Stimulated activated CD4-positive, alpha-beta T cell treated with anti-CD3 and anti-CD28 coated beads, Interleukin-2, amount 100 ng/mL, for 24 hours (primary cell): ENCODE measurements around the gene IFNA8.
A peak's percentile ranks its signal among the peaks of the same experiment; 100 is the strongest.
"Not testable (repeated sequence)": the region's sequence is repeated elsewhere in the genome, so short reads cannot be mapped to it uniquely, and the experiment has no call there.

ENCODE experiments used
- DNase-seq, 2 donors: peaks; one replicate each; pipeline ENCODE4 v3.0.0-alpha.2; 2020

IFNA8 gene

DNA sequence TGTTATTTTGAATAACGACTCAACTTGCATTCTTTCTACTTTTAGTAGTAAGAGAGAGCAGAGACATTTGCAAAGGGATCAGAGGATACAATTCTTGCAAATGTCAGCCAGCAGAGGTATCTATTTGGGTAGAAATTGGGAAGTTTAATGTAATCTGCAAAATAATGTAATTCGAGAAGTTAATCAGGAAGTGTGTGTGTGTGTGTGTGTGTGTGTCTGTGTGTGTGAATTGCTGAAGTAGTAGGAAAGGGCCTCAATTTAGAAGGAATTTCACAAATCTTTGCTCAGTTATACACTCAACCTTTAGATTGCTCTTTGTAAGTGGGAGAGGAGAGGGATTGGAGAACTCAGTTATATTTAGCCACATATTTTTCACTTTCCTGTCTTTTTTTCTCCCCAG lies 20.3 kb downstream of the IFNA8 start:
- DNase-seq = no peak

DNA sequence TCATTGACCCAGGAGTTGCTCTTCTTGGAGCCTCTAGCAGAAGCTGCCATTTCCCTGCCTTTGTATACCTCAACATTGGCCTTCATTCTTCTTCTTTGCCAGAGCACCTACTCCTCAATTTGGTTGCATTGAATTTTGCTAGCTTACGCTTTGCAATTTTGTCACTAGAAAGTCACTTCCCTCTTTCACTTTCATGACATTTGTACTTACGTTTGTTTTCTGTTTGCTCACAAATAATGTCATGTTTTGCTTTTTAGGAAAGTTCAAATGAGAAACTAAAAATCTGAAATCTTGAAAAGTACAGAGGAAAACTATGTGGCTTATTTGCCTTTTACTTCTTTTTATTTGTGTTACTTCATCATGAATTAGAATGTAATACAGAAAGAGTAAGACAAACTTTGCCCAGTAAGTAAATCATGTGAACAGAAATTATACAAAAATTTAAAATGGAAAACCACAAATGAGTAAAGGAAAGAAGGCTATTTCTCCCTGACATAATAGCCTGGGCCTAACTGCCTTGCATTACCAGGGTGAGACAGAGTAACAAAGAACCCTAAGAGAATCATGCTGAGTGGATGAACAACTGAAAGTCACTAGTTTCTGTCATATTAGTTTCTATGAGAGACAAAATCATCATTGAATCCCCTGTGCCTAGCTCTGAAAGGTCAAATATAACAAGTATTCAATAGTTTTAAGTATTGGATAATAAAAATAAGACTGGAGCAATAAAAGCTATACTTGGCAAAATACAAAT lies 23.9 kb downstream of the IFNA8 start:
- no peak for DNase-seq

DNA sequence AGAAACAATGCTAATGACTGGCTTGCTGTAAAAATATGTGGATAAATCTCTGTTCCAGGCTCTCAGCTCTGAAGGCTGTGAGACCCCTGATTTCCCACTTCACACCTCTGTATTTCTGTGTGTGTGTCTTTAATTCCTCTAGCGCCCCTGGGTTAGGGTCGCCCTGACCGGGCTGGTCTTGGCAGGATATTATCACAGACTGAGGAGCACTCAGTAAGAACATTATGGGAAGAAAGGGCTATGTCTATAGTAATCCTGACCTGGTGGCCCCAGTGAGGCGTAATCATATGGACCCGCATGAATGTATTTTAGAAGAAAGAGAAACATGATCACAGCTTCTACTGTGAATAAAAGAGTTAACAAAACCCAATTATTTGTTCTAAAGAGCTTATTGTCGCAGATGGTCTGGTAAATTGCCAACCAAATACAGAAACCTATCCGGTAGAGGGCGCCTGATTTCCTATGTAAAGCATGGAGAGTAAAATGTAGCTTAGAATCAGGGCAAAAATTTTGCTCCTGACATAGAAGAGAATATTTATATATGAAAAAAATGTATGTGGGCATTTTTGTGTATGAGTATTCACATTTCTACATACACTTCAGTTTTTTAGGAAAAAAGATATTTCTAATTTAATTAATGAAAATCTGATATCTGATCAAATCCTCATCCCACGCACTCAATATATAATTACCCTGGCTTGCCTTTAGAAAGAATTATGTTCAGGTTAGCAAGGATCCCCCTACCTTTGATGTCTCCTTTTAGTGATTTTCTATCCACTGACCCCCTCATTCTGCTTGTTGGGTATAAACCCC lies 25.5 kb downstream of the IFNA8 start:
- DNase-seq = peak; percentile 45 to 64

DNA sequence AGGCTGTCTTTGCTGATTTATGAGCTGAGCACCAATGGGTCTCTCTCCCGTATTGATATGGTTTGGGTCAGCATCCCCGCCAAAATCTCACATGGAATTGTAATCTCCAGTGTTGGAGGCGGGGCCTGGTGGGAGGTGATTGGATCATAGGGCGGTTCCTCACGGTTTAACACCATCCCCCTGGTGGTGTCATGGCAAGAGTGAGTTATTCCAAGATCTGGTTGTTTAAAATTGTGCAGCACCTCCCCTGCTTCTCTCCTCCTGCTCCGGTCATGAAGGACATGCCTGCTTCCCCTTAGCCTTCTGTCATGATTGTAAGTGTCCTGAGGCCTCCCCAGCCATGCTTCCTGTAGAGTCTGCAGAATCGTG lies 26.1 kb downstream of the IFNA8 start:
- not testable (repeated sequence) for DNase-seq

DNA sequence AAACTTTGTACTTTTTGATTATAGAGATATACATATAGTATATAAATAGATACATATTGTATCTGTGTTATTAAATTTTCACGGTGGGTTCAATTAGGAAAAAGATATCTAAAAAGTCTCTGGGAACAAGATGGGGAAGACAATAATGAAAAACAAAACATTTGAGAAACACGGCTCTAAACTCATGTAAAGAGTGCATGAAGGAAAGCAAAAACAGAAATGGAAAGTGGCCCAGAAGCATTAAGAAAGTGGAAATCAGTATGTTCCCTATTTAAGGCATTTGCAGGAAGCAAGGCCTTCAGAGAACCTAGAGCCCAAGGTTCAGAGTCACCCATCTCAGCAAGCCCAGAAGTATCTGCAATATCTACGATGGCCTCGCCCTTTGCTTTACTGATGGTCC lies 31.2 kb downstream of the IFNA8 start, which contains the start of gene IFNA1:
TSS of gene IFNA1 (plus strand) at position 301 of the 400 bp plus-strand sequence. CDS start at position 370, 69 bp downstream.
- no peak for DNase-seq

DNA sequence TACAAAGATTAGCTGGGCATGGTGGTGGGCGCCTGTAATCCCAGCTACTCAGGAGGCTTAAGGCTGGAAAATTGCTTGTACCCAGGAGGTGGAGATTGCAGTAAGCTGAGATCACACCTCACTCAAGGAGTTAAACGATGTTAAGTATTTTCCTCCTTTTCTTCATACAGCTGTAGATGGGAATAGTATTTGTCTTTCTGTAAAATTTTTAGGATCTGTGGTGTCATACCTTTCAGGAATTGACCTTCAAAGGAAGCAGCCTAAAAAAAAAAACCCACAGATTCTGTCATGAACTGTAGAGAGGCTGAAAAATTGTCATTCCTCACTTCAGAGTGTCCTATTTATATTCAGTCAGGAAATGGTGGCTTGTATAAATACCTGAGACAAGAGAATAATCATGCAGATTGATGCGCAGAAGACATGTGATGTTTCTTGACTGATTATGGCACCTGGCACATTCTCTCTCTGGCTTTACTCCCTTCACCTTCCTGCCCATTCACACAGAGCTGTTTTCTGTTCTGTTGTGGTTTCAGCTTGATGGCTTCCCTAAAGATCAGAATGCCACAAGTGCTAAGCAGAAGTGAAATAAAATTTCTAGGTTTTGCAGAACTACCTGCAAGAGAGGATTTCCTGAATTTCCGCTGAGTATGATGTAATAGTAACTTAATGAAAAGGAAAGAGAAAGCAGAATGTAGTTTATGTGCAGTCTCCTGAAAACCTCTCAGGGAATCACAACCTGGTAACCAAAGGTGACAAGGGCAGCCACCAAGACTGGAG lies 35.1 kb downstream of the IFNA8 start:
- DNase-seq = no peak

DNA sequence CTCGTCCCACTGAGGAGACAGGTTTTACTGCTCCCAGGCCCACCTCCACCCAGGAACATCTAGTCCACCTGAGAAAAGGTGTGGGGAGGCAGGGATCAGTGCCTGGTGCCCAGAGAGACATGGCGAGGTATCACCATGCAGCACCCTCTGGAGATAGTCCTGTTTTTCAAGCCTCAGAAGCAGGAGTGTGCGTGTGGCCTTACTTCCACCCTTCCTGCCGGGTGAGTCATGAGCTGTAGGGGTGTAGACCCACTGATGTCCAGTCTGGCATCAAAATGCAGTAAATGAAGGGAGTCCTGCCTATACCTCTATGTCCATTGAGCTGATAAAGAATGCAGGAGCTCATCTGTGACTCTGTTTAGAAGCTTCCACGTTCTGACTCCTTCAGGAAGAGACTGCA lies 40.4 kb downstream of the IFNA8 start:
- DNase-seq = not testable (repeated sequence)

DNA sequence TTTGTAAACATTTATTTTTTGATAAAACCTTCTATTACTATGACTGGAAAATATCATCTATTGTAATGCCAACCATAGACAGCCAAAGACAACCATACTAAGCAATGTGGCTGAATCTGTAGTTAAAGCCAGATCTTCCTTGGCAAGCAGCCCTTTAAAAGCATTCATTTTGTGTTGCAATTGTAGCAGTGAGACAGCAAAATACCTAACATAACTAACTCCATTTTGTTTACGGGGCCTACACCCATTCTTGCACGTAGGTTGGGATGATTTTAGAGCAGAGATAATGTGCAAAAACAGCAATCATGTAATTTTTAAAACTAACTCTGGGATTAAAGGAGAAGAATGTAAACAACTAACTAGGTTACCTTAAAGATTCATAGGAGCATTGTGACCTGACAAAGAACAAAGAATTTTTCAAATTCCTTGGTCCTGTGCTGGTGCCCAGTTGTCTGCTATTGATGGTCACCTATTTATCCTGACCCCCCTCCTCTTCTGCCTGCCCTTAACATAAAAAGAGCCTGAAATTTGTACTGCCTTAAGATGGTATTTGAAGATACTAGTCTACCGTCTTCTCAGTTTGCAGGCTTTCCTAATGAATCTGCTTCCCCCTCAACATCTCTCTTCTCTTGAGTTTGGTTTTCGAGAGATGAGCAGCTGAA lies 41.9 kb downstream of the IFNA8 start:
- no peak for DNase-seq

DNA sequence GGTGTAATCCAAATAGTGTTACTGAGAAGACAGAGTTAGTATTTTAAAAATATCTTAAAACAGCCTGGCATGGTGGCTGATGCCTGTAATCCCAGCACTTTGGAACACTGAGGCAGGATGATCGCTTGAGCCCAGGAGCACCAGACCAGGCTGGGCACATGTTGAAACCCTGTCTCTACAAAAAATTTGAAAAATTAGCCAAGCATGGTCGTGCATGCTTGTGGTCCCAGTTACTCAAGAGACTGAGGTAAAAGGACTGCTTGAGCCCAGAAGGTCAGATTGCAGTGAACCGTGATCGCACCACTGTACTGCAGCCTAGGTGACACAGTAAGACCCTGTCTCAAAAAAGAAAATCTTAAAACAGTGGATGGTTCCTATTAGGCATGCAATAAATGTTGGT lies 43.8 kb downstream of the IFNA8 start:
- DNase-seq = no peak

DNA sequence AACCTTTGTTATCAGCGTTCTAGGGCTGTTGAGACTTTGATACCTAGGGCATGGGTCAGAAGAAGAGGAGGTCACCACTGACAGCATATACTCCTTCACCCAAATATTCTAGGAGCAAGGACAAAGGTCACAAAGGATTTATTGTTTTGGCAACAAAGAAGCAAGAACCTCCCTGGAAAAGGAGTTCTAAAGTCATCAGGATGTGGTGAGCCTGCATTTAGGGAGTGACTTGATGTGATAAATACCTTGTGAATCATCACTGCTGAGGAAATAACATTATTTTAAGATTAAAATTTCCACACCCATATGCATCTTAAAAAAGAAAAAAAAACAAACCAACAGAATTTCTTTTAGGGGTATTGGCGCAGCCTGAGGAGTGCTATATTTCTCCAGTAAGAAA lies 45.2 kb downstream of the IFNA8 start:
- DNase-seq = no peak

DNA sequence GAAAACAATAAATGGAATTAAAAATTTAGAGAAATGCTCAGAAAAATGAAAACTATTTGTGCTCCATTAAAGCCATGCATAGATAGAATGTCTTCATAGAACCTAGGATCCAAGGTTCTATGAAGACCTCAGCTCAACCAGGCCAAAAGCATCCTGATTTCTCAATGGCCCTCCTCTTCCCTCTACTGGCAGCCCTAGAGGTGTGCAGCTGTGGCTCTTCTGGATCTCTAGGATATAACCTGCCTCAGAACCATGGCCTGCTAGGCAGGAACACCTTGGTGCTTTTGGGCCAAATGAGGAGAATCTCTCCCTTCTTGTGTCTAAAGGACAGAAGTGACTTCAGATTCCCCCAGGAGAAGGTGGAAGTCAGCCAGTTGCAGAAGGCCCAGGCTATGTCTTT lies 46.4 kb downstream of the IFNA8 start:
- DNase-seq = peak in 1 of 2 donors; percentile 6
